K562 (cell line): ENCODE data around the gene SLC35E3. TPM values are rescaled to one million over a fixed set of nuclear protein-coding genes. Genes with fewer than 3 reads are reported as not detected.
A peak's percentile ranks its signal among the peaks of the same experiment; 100 is the strongest.

Experiments used
- ATAC-seq: fragments of 200-7000 bp; cut with Tn5 transposase; 3 replicates; pipeline ENCODE4 v1.9.1; 2020; ENCODE audit warnings: moderate library complexity
- BruUV-seq: library from RNA; stranded (reverse); fragments of 400-500 nt; replicated peaks from 2 replicates; lab custom pipeline; 2021; lab: Mats Ljungman, UMichigan
- CTCF ChIA-PET: fragments of 300-600 bp; formaldehyde crosslinking; extraction: SDS; loops from one replicate; lab custom pipeline; 2021; ENCODE audit warnings: low intra/inter-chr PET ratio; lab: Yijun Ruan, JAX
- POLR2A ChIA-PET: fragments of 300-600, 350-650 bp; sonication (Branson Sonifier 250); formaldehyde crosslinking; extraction: SDS; loops from one replicate; lab custom pipeline; 2021; ENCODE audit warnings: antibody characterized with exemption, inconsistent platforms; lab: Yijun Ruan, JAX
- DNase-seq, 4 experiments: peaks; one replicate each; pipeline versions ENCODE4 v3.0.0 to v3.0.0-alpha.2; 2011 to 2018; ENCODE audit warnings: low spot score in 3 of 4, mixed read lengths in 3 of 4; ENCODE audit errors: extremely low read depth in 1 of 4
- FAIRE-seq: peaks from 2 replicates; lab custom pipeline; 2011; peaks lifted over from hg19 to GRCh38; lab: Jason Lieb, UNC
- H2AFZ ChIP-seq: 2 replicates; pipeline ENCODE4 v1.6.0; 2011; ENCODE audit warnings: low read depth, low read length, control low read depth, inconsistent platforms
- H3K27ac ChIP-seq: fragments of 200-600 bp; 3 replicates; pipeline ENCODE4 v1.8.0; 2011; ENCODE audit warnings: low read depth, mild to moderate bottlenecking, control low read depth, inconsistent platforms, low read length, moderate library complexity, mixed read lengths; ENCODE audit errors: extremely low read depth
- H3K27me3 ChIP-seq, 2 experiments: fragments of 300-600 bp in 1 of 2; 2 replicates in 1 of 2; 3 replicates in 1 of 2; pipeline versions ENCODE4 v1.6.0 to v1.8.0; 2011; ENCODE audit warnings: inconsistent platforms in 2 of 2, low read length in 2 of 2, mild to moderate bottlenecking in 1 of 2, mixed read lengths in 1 of 2, moderate library complexity in 1 of 2; ENCODE audit not compliant: control insufficient read depth in 2 of 2, insufficient read depth in 2 of 2
- H3K36me3 ChIP-seq: fragments of 300-600 bp; 3 replicates; pipeline ENCODE4 v1.8.0; 2011; ENCODE audit warnings: mild to moderate bottlenecking, low read length, inconsistent platforms; ENCODE audit not compliant: control insufficient read depth, insufficient read depth
- H3K4me1 ChIP-seq, 2 experiments: fragments of 200-600 bp in 1 of 2; replicated peaks in 1 of 2; 2 replicates in 1 of 2; 3 replicates in 1 of 2; pipeline versions ENCODE4 v1.5.1 to v1.8.0; 2011; ENCODE audit warnings: inconsistent platforms in 2 of 2, low read length in 2 of 2, mild to moderate bottlenecking in 1 of 2, mixed read lengths in 1 of 2, moderate library complexity in 1 of 2; ENCODE audit not compliant: control insufficient read depth in 2 of 2, insufficient read depth in 2 of 2
- H3K4me2 ChIP-seq: 2 replicates; pipeline ENCODE4 v1.6.1; 2011; ENCODE audit warnings: low read length, control low read depth, inconsistent platforms, mixed read lengths; ENCODE audit not compliant: insufficient read depth
- H3K4me3 ChIP-seq: fragments of 200-600 bp; sonication (generic), shearing (Covaris generic); 2 replicates; pipeline ENCODE4 v1.5.1; 2016; ENCODE audit warnings: control low read depth, inconsistent platforms
- H3K79me2 ChIP-seq: fragments of 200-600 bp; 3 replicates; pipeline ENCODE4 v1.8.0; 2011; ENCODE audit warnings: low read length, inconsistent platforms; ENCODE audit not compliant: control insufficient read depth, insufficient read depth
- H3K9ac ChIP-seq, 2 experiments: 2 replicates each; pipeline versions ENCODE4 v1.6.0 to v1.6.1; 2011; ENCODE audit warnings: low read depth in 2 of 2, low read length in 2 of 2, control low read depth in 1 of 2, inconsistent platforms in 1 of 2, mild to moderate bottlenecking in 1 of 2, mixed read lengths in 1 of 2; ENCODE audit not compliant: insufficient read depth in 1 of 2
- H3K9me1 ChIP-seq: one replicate; pipeline ENCODE4 v1.6.0; 2011; ENCODE audit warnings: inconsistent platforms, mild to moderate bottlenecking, low read length, moderate library complexity; ENCODE audit not compliant: control insufficient read depth, insufficient read depth
- H3K9me3 ChIP-seq: replicated peaks from 2 replicates; pipeline ENCODE4 v1.5.1; 2011; ENCODE audit warnings: low read depth, low read length, inconsistent platforms; ENCODE audit not compliant: control insufficient read depth, insufficient read depth
- H4K20me1 ChIP-seq: replicated peaks from 2 replicates; pipeline ENCODE4 v1.6.1; 2011; ENCODE audit warnings: low read length, inconsistent platforms, mixed read lengths; ENCODE audit not compliant: control insufficient read depth, insufficient read depth
- MYC ChIP-seq, 2 experiments: fragments of 250-450 bp in 1 of 2; sonication (Bioruptor Pico) in 1 of 2; IDR thresholded peaks; 2 replicates each; pipeline versions ENCODE4 v1.5.1 to v1.6.1; 2012 to 2021; ENCODE audit warnings: low read depth in 2 of 2, borderline replicate concordance in 1 of 2, improper control_type of control experiment in 1 of 2, low read length in 1 of 2, mild to moderate bottlenecking in 1 of 2, moderate library complexity in 1 of 2
- PRPF4 ChIP-seq: fragments of 200-400 bp; formaldehyde crosslinking; IDR thresholded peaks from one replicate; pipeline ENCODE4 v1.6.1; 2017; ENCODE audit warnings: low read length, low read depth, mild to moderate bottlenecking; ENCODE audit not compliant: insufficient read depth, poor library complexity, severe bottlenecking
- XRCC4 ChIP-seq: IDR thresholded peaks from one replicate; pipeline ENCODE4 v1.6.1; 2011; ENCODE audit not compliant: insufficient read depth, insufficient read length; ENCODE audit errors: extremely low read depth
- ZNF121 ChIP-seq: sonication (generic); formaldehyde crosslinking; conservative IDR thresholded peaks from 2 replicates; pipeline ENCODE4 v1.8.0; 2022; ENCODE audit warnings: missing genetic modification reagents
- WGBS: fragments of 100-300 bp; shearing (Covaris generic); methylation state at CpG from one replicate; pipeline ENCODE4 v1.1.6; 2016; ENCODE audit warnings: low coverage, mixed read lengths; ENCODE audit not compliant: insufficient coverage; ENCODE audit errors: missing lambda C conversion rate; 5-methylcytosine and 5-hydroxymethylcytosine counted together
- in situ Hi-C: fragments of 300-500 bp; cut with MboI; formaldehyde crosslinking; loops from 4 replicates; pipeline ENCODE4 v1.15.0; 2018; ENCODE audit warnings: inconsistent platforms, mixed read lengths
- intact Hi-C: fragments of 100-400 bp; cut with micrococcal nuclease; formaldehyde crosslinking; loops from 2 replicates; pipeline ENCODE4 v1.14.2; 2022
- polyA plus RNA-seq, 8 experiments: library from polyadenylated mRNA; depleted of rRNA in 4 of 8; stranded (reverse) in 5 of 8; unstranded in 3 of 8; fragments of >200 nt; fragmentation: Nextera tagmentation in 2 of 8; fragmentation: Illumina TruSeq in 1 of 8; extraction: Ambion mirVana in 2 of 8; extraction: Trizol in 1 of 8; gene quantifications; 2 replicates each; pipeline versions ENCODE4 v1.2.1 to v1.2.3, GENCODE V29; 2011 to 2014; ENCODE audit warnings: inconsistent platforms in 1 of 8, missing spikeins in 1 of 8
- total RNA-seq, 7 experiments: library from RNA; depleted of rRNA in 6 of 7; stranded (reverse); fragments of >200 nt in 6 of 7; fragmentation: Illumina TruSeq in 2 of 7; extraction: Trizol in 2 of 7; gene quantifications; 2 replicates each; pipeline versions ENCODE4 v1.2.1 to v1.2.3, GENCODE V29; 2011 to 2021; ENCODE audit warnings: low replicate concordance in 1 of 7

Gene SLC35E3
- total and polyA plus RNA-seq, 9 of the 15 experiments (the other 6 are each of a cell fraction or from before 2014, with no cell fraction given), result 1.2 to 5.9 (median 3.8) TPM

DNA sequence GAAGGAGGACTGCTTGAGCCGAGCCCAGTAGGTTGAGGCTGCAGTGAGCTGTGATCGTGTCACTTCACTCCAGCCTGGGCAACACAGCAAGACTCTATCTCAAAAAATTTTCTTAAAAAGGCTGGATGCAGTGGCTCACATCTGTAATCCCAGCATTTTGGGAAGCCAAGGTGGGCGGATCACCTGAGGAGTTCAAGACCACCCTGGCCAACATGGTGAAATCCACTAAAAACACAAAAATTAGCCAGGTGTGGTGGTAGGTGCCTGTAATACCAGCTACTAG lies 44.9 kb downstream of the SLC35E3 start:
- Histone ChIP-seq H2AFZ (no peak overlapping the region), H3K27me3 (no peaks in the 10 kb centered on the region), H3K4me1 (peaks cover 4 to 8% of the 10 kb centered on the region in 2 experiments; a peak in 4 of 5 replicates), H3K27ac (no peak overlapping the region), H3K4me2 (no peak overlapping the region), H3K9me1 (no peaks in the 10 kb centered on the region), H3K4me3 (no peak overlapping the region), H3K36me3 (no peaks in the 10 kb centered on the region), H3K79me2 (no peaks in the 10 kb centered on the region), H3K9me3 (no peaks in the 10 kb centered on the region), H3K9ac (no peak overlapping the region), H4K20me1 (no peaks in the 10 kb centered on the region)
- ChIA-PET POLR2A (no interaction called here), CTCF (no interaction called here)
- FAIRE-seq, result no peak
- no peak for ATAC-seq
- in situ Hi-C loops, result no loop called here
- BruUV-seq, result no TSS peak
- 31% methylated on average over 2 of the region's 3 CpGs for WGBS
- TF ChIP-seq ZNF121 (CRISPR knock-in tag), result peak; percentile 50
- TF ChIP-seq XRCC4, result no peak
- intact Hi-C loops, result no loop called here
- no peak for DNase-seq

DNA sequence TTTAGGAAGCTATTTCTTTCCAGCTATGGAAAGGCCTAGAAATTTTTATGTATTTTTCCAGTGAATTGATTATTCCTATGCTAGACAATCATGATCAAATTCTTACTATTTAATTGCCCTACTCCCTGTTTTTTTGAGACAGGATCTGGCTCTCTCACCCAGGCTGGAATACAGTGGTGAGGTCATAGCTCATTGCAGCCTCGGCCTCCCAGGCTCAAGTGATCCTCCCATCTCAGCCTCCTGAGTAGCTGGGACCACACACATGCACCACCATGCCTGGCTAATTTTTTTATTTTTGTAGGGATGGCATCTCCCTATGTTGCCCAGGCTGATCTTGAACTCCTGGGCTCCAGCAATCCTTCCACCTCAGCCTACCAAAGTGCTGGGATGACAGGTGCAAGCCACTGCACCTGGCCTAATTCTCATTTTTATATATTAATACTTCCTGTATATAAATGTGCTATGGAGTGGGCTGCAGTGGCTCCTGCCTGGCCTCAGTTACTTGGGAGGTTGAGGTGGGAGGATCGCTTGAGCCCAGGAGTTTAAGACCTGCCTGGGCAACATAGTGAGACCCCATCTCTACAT lies 46.0 kb downstream of the SLC35E3 start:
- Histone ChIP-seq H3K4me2 (no peak overlapping the region), H2AFZ (no peak overlapping the region), H3K4me1 (peaks cover 4 to 8% of the 10 kb centered on the region in 2 experiments; a peak in 4 of 5 replicates), H3K79me2 (no peaks in the 10 kb centered on the region), H3K36me3 (no peaks in the 10 kb centered on the region), H3K4me3 (no peak overlapping the region), H3K27me3 (no peaks in the 10 kb centered on the region), H3K9me3 (no peaks in the 10 kb centered on the region), H3K27ac (no peak overlapping the region), H4K20me1 (no peaks in the 10 kb centered on the region), H3K9me1 (no peaks in the 10 kb centered on the region), H3K9ac (no peak overlapping the region)
- BruUV-seq, result no TSS peak
- ChIA-PET CTCF (no interaction called here), POLR2A (interaction anchor here (1.9 kb wide), 1 partner anchor 16 kb away, joined by 7 read pairs; the partner anchor contains the start of gene MDM2)
- in situ Hi-C loops, result no loop called here
- DNase-seq, result no peak
- 37% methylated on average over 2 of the region's 2 CpGs for WGBS
- TF ChIP-seq PRPF4, result no peak
- no peak for TF ChIP-seq MYC (IDR thresholded peaks at IDR 0.05; ENCODE audit: low read depth, low read length)
- TF ChIP-seq MYC (CRISPR knock-in tag; IDR thresholded peaks at IDR 0.05; ENCODE audit: borderline replicate concordance, low read depth), result no peak
- no peak for FAIRE-seq
- ATAC-seq, result no peak
- intact Hi-C loops, result no loop called here
